Natural killer cell (primary cell): ENCODE results near the gene NHS. TPM values are rescaled to one million over a fixed set of nuclear protein-coding genes. Genes with fewer than 3 reads are reported as not detected.

Source experiments
- ATAC-seq, 3 donors: fragments of 150-1000 bp in 2 of 3; fragments of 200-7000 bp in 1 of 3; cut with Tn5 transposase; 1 replicate in 1 of 3; 2 replicates in 2 of 3; pipeline ENCODE4 v1.10.0; 2021; ENCODE audit warnings: mild to moderate bottlenecking in 2 of 3, moderate library complexity in 2 of 3
- DNase-seq, 2 donors: peaks; one replicate each; pipeline versions ENCODE4 v3.0.0 to v3.0.0-alpha.2; 2013 to 2021; ENCODE audit warnings: mixed read lengths in 1 of 2
- H3K27ac ChIP-seq: one replicate; pipeline ENCODE4 v1.5.1; 2013; ENCODE audit warnings: mild to moderate bottlenecking, low read length
- H3K27me3 ChIP-seq: one replicate; pipeline ENCODE4 v1.6.1; 2013; ENCODE audit warnings: low read length; ENCODE audit not compliant: control insufficient read depth, insufficient read depth
- H3K36me3 ChIP-seq: one replicate; pipeline ENCODE4 v1.6.1; 2013; ENCODE audit warnings: low read length; ENCODE audit not compliant: control insufficient read depth, insufficient read depth
- H3K4me1 ChIP-seq: one replicate; pipeline ENCODE4 v1.6.1; 2013; ENCODE audit warnings: low read length; ENCODE audit not compliant: control insufficient read depth, insufficient read depth
- H3K4me3 ChIP-seq: one replicate; pipeline ENCODE4 v1.5.1; 2013; ENCODE audit warnings: low read length
- H3K9me3 ChIP-seq: one replicate; pipeline ENCODE4 v1.6.1; 2013; ENCODE audit warnings: low read length; ENCODE audit not compliant: control insufficient read depth, insufficient read depth
- H3K27ac Mint-ChIP-seq, 2 donors: one replicate each; pipeline ENCODE4 v1.8.0; 2022; ENCODE audit warnings: mild to moderate bottlenecking in 2 of 2, mixed read lengths in 2 of 2, moderate library complexity in 1 of 2
- H3K27me3 Mint-ChIP-seq, 2 donors: one replicate each; pipeline ENCODE4 v1.8.0; 2022; ENCODE audit warnings: low read depth in 2 of 2, mixed read lengths in 2 of 2
- H3K36me3 Mint-ChIP-seq: one replicate; pipeline ENCODE4 v1.8.0; 2022; ENCODE audit warnings: mixed read lengths
- H3K4me1 Mint-ChIP-seq, 2 donors: one replicate each; pipeline ENCODE4 v1.8.0; 2022; ENCODE audit warnings: mixed read lengths in 2 of 2
- H3K4me3 Mint-ChIP-seq: one replicate; pipeline ENCODE4 v1.8.0; 2022; ENCODE audit warnings: mild to moderate bottlenecking, moderate library complexity, mixed read lengths
- H3K9me3 Mint-ChIP-seq, 2 donors: one replicate each; pipeline ENCODE4 v1.8.0; 2022; ENCODE audit warnings: mixed read lengths in 2 of 2
- WGBS: methylation state at CpG from one replicate; pipeline ENCODE4 v1.1.7; 2013; ENCODE audit warnings: missing lambda C conversion rate; ENCODE audit not compliant: insufficient coverage; 5-methylcytosine and 5-hydroxymethylcytosine counted together
- intact Hi-C: fragments of 100-400 bp; cut with micrococcal nuclease; formaldehyde crosslinking; loops from one replicate; pipeline ENCODE4 v1.14.2; 2022
- total RNA-seq, 4 donors: library from RNA; stranded (reverse); fragments of 120-200 nt in 1 of 4; gene quantifications; one replicate each; pipeline versions ENCODE4 v1.2.3 to v1.2.4, GENCODE V29; 2013 to 2022
- TF ChIP-seq, protein P1 (sequence below): fragments of 200-600 bp; IDR thresholded peaks from one replicate; pipeline ENCODE4 v1.8.0; 2022; ENCODE audit warnings: antibody characterized with exemption

The NHS gene
- total RNA-seq, 3 donors from 2014 or later (not counting 1 experiment from before 2014, with no cell fraction given): 0.05 to 0.28 TPM; not detected in 1

DNA sequence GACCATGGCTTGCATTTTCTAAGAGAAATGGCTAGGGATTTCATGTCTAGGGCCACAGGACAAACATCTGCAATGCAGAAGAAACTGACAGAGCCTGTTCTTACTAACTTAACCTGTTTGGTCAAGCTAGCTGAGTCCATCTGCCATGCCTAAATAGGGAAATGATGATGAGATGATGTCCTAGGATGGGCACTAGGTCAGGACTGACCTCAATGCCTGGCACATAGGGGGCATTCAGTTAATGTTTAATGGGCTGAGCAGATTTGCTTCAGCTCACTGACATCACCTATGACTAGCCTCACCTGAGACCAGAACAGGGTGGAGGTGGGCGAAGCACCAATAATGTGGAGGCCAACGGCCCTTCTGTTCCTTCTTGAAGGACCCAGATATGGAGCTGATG is 188.1 kb downstream of the NHS start:
- intact Hi-C loops: no loop called here
- no peak overlapping the region for H3K27ac Mint-ChIP-seq
- H3K9me3 ChIP-seq: no peaks in the 10 kb centered on the region
- H3K27me3 Mint-ChIP-seq: peaks cover 3 to 16% of the 10 kb centered on the region in 2 donors
- H3K4me1 ChIP-seq: no peaks in the 10 kb centered on the region
- H3K4me1 Mint-ChIP-seq: peaks cover 0 to 5% of the 10 kb centered on the region in 2 donors
- H3K27me3 ChIP-seq: no peaks in the 10 kb centered on the region
- H3K4me3 ChIP-seq: no peak overlapping the region
- 94% methylated on average over 2 of the region's 2 CpGs for WGBS
- ATAC-seq (no peak), DNase-seq (no peak)
- no peaks in the 10 kb centered on the region for H3K9me3 Mint-ChIP-seq
- no peak overlapping the region for H3K27ac ChIP-seq
- no peaks in the 10 kb centered on the region for H3K36me3 ChIP-seq
- no peaks in the 10 kb centered on the region for H3K36me3 Mint-ChIP-seq
- TF ChIP-seq, protein P1, sequence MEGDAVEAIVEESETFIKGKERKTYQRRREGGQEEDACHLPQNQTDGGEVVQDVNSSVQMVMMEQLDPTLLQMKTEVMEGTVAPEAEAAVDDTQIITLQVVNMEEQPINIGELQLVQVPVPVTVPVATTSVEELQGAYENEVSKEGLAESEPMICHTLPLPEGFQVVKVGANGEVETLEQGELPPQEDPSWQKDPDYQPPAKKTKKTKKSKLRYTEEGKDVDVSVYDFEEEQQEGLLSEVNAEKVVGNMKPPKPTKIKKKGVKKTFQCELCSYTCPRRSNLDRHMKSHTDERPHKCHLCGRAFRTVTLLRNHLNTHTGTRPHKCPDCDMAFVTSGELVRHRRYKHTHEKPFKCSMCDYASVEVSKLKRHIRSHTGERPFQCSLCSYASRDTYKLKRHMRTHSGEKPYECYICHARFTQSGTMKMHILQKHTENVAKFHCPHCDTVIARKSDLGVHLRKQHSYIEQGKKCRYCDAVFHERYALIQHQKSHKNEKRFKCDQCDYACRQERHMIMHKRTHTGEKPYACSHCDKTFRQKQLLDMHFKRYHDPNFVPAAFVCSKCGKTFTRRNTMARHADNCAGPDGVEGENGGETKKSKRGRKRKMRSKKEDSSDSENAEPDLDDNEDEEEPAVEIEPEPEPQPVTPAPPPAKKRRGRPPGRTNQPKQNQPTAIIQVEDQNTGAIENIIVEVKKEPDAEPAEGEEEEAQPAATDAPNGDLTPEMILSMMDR: no peak
- H3K4me3 Mint-ChIP-seq: no peak overlapping the region

DNA sequence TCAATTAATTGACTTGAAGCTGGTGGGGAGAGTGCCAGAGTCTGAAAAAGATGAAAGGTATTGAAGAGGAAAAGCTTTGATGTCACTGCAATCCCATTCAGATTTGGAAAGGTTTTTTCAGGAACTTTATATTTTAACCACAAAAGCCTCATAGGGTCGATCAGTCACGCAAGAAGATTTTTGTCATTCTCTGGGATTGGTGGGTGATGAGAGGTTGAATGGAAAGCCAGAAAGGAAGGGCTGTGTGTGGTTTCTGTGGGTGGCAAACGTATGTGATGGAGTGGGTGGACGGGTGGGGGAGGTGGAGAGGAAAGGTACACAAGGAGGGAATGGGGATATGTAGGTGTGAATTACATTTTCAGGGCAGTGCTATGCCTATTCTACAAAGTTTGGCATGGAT is 188.5 kb downstream of the NHS start:
- TF ChIP-seq, protein P1: no peak
- no peak overlapping the region for H3K27ac Mint-ChIP-seq
- H3K4me3 Mint-ChIP-seq: no peak overlapping the region
- peaks cover 0 to 5% of the 10 kb centered on the region in 2 donors for H3K4me1 Mint-ChIP-seq
- ATAC-seq (no peak), DNase-seq (no peak)
- Histone ChIP-seq H3K4me1 (no peaks in the 10 kb centered on the region), H3K27me3 (no peaks in the 10 kb centered on the region), H3K27ac (no peak overlapping the region), H3K36me3 (no peaks in the 10 kb centered on the region), H3K9me3 (no peaks in the 10 kb centered on the region), H3K4me3 (no peak overlapping the region)
- H3K36me3 Mint-ChIP-seq: no peaks in the 10 kb centered on the region
- H3K9me3 Mint-ChIP-seq: no peaks in the 10 kb centered on the region
- intact Hi-C loops: no loop called here
- H3K27me3 Mint-ChIP-seq: peaks cover 3 to 16% of the 10 kb centered on the region in 2 donors
- WGBS: 11% methylated on average over 4 of the region's 4 CpGs

DNA sequence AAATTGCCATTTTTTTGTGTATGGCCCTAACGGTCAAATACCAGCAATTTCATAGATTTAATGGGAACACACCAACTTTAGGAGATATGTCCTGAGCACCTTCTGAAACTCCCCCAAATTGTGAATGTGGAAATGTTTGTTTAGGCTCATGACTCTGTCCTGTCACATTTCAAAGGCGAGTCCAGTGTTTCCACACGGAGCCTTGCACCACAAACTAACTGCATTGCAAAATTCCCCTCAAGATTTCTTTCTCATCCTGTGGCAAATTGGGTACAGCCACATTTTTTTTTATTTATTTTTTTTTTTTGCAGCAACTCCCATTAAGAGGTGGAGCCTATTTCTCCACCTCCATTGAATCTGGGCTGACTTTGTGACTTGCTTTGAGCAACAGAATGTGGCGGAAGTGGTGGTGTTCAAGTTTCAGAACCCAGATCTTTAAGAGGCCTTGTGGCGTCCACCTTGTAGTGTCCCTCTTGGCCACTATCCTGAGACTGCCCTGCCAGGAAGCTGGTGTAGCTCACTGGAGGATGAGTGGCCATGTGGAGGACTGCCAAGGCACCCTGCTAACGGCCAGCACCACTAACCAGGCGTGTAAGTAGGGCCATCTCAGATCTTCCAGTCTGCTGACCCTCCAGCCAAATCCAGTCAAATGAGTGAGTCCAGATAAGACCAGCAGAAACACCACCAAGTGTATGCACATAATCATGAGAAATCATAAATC is 189.8 kb downstream of the NHS start:
- ATAC-seq (no peak), DNase-seq (no peak)
- Histone ChIP-seq H3K4me3 (no peak overlapping the region), H3K27me3 (no peaks in the 10 kb centered on the region), H3K27ac (no peak overlapping the region), H3K4me1 (no peaks in the 10 kb centered on the region), H3K36me3 (no peaks in the 10 kb centered on the region), H3K9me3 (no peaks in the 10 kb centered on the region)
- Mint-ChIP-seq H3K27ac (no peak overlapping the region), H3K36me3 (no peaks in the 10 kb centered on the region), H3K27me3 (peaks cover 3 to 12% of the 10 kb centered on the region in 2 donors), H3K4me1 (peaks cover 0 to 5% of the 10 kb centered on the region in 2 donors), H3K9me3 (no peaks in the 10 kb centered on the region), H3K4me3 (no peak overlapping the region)
- TF ChIP-seq, protein P1: no peak
- intact Hi-C loops: no loop called here
- WGBS: 83% methylated on average over 4 of the region's 7 CpGs

DNA sequence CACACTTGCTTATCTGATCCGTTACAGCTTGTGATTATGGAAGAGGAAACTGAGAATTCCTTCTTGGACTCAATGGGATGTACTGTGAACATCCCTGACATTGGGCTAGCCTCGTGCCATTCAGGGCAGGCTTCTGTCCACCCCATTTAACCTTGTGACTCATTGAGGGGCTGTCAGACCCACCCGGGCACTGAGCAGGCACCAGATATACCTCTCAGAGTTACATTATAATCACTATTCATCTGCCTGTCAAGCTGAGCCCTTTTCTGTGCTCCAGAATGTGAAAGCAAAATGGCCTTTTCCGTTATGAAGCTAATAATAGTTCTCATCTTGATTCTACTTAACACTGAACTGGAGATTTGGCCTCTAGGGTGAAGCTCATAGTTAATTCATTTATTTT is 191.7 kb downstream of the NHS start:
- H3K36me3 ChIP-seq: no peaks in the 10 kb centered on the region
- H3K9me3 Mint-ChIP-seq: peaks cover 0 to 2% of the 10 kb centered on the region in 2 donors
- DNase-seq (no peak), ATAC-seq (no peak)
- H3K4me1 ChIP-seq: no peaks in the 10 kb centered on the region
- intact Hi-C loops: no loop called here
- H3K4me3 Mint-ChIP-seq: no peak overlapping the region
- H3K4me1 Mint-ChIP-seq: peaks cover 0 to 5% of the 10 kb centered on the region in 2 donors
- H3K36me3 Mint-ChIP-seq: no peaks in the 10 kb centered on the region
- H3K9me3 ChIP-seq: no peaks in the 10 kb centered on the region
- H3K27ac Mint-ChIP-seq: no peak overlapping the region
- 66% methylated on average over 2 of the region's 4 CpGs for WGBS
- no peak overlapping the region for H3K27ac ChIP-seq
- H3K27me3 Mint-ChIP-seq: peaks cover 8 to 9% of the 10 kb centered on the region in 2 donors
- H3K4me3 ChIP-seq: no peak overlapping the region
- H3K27me3 ChIP-seq: no peaks in the 10 kb centered on the region
- TF ChIP-seq, protein P1: no peak
